OCI-LY1 (cell line): ENCODE results near the gene FGF22.
"Not testable (repeated sequence)": the region's sequence is repeated elsewhere in the genome, so short reads cannot be mapped to it uniquely, and the experiment has no call there.

ENCODE experiments used
- H2AFZ ChIP-seq: fragments of 200-600 bp; sonication (generic), shearing (Covaris generic); 2 replicates; pipeline ENCODE4 v1.6.0; 2014; ENCODE audit warnings: antibody characterized with exemption, mild to moderate bottlenecking, low read length
- H3F3A ChIP-seq: fragments of 200-600 bp; sonication (generic), shearing (Covaris generic); 2 replicates; pipeline ENCODE4 v1.6.0; 2014; ENCODE audit warnings: mild to moderate bottlenecking, antibody characterized with exemption, low read length, moderate library complexity; ENCODE audit not compliant: insufficient read depth
- H3K27ac ChIP-seq: fragments of 200-600 bp; sonication (generic); 2 replicates; pipeline ENCODE4 v1.5.1; 2014; ENCODE audit warnings: low read length, mixed run types, mild to moderate bottlenecking, low read depth; ENCODE audit not compliant: poor library complexity, severe bottlenecking
- H3K27me3 ChIP-seq: fragments of 200-600 bp; sonication (generic); 2 replicates; pipeline ENCODE4 v1.6.0; 2014; ENCODE audit warnings: antibody characterized with exemption, mild to moderate bottlenecking, low read length, moderate library complexity; ENCODE audit not compliant: insufficient read depth
- H3K36me3 ChIP-seq: fragments of 200-600 bp; sonication (generic); 2 replicates; pipeline ENCODE4 v1.6.1; 2014; ENCODE audit warnings: mild to moderate bottlenecking, antibody characterized with exemption, low read length, moderate library complexity, mixed read lengths; ENCODE audit not compliant: insufficient read depth
- H3K4me1 ChIP-seq: fragments of 200-600 bp; sonication (generic); 2 replicates; pipeline ENCODE4 v1.5.1; 2014; ENCODE audit warnings: mild to moderate bottlenecking, low read length, moderate library complexity; ENCODE audit not compliant: insufficient read depth, severe bottlenecking
- H3K4me2 ChIP-seq: fragments of 200-600 bp; sonication (generic), shearing (Covaris generic); 2 replicates; pipeline ENCODE4 v1.6.1; 2014; ENCODE audit warnings: low read length
- H3K4me3 ChIP-seq: fragments of 200-600 bp; sonication (generic); 2 replicates; pipeline ENCODE4 v1.5.1; 2014; ENCODE audit warnings: low read length, low read depth, mild to moderate bottlenecking, mixed read lengths; ENCODE audit not compliant: poor library complexity, severe bottlenecking
- H3K79me2 ChIP-seq: fragments of 200-600 bp; shearing (Covaris generic); 2 replicates; pipeline ENCODE4 v1.6.1; 2016; ENCODE audit warnings: mixed run types, low read length, mixed read lengths; ENCODE audit not compliant: insufficient read depth
- H3K9ac ChIP-seq: fragments of 200-600 bp; sonication (generic), shearing (Covaris generic); 2 replicates; pipeline ENCODE4 v1.6.1; 2014; ENCODE audit warnings: mild to moderate bottlenecking, low read length, mixed read lengths
- H3K9me2 ChIP-seq: fragments of 200-600 bp; sonication (generic), shearing (Covaris generic); 2 replicates; pipeline ENCODE4 v1.6.1; 2014; ENCODE audit warnings: low read depth, mild to moderate bottlenecking, low read length, mixed read lengths
- H3K9me3 ChIP-seq: fragments of 200-600 bp; shearing (Covaris generic); 2 replicates; pipeline ENCODE4 v1.6.1; 2014; ENCODE audit warnings: low read length, mixed read lengths
- H4K20me1 ChIP-seq: fragments of 200-600 bp; sonication (generic), shearing (Covaris generic); 2 replicates; pipeline ENCODE4 v1.6.0; 2016; ENCODE audit warnings: mild to moderate bottlenecking, low read length; ENCODE audit not compliant: insufficient read depth
- EZH2 ChIP-seq: fragments of 200-600 bp; sonication (generic), shearing (Covaris generic); IDR thresholded peaks from 2 replicates; pipeline ENCODE4 v1.8.0; 2017; ENCODE audit warnings: borderline replicate concordance, mixed run types, mild to moderate bottlenecking, antibody characterized with exemption, low read length, moderate library complexity, mixed read lengths
- TF ChIP-seq, protein P1 (sequence below): fragments of 200-600 bp; sonication (generic), shearing (Covaris generic); IDR thresholded peaks from 2 replicates; pipeline ENCODE4 v1.5.1; 2017; ENCODE audit warnings: mild to moderate bottlenecking, antibody characterized with exemption, low read length, moderate library complexity, mixed read lengths

Gene FGF22

DNA sequence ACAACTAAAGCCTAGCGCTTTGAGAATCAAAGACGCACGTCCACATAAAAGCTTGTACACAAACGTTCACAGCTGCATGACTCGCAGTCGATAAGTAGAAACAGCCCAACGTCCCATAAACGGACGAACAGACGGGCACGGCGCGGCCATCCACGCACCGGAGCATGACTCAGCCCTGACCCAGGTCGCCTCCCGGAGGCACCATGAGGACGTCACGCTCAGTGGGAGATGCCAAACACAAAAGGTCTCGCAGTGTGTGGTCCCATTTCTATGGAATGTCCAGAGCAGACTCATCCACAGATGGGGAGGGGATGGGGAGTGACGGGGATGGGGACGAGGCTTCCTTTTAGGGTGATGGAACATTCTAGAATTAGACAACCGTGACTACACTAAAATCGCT is 15.7 kb upstream of the FGF22 start:
- Histone ChIP-seq H3F3A (no peaks in the 10 kb centered on the region), H3K36me3 (peaks cover 73% of the 10 kb centered on the region), H3K4me2 (no peak overlapping the region), H3K27ac (no peak overlapping the region), H3K4me3 (no peak overlapping the region), H3K27me3 (no peaks in the 10 kb centered on the region), H3K4me1 (no peaks in the 10 kb centered on the region), H3K9ac (no peak overlapping the region), H3K9me3 (no peaks in the 10 kb centered on the region), H2AFZ (no peak overlapping the region), H4K20me1 (no peaks in the 10 kb centered on the region), H3K9me2 (no peaks in the 10 kb centered on the region), H3K79me2 (no peaks in the 10 kb centered on the region)
- TF ChIP-seq, protein P1, sequence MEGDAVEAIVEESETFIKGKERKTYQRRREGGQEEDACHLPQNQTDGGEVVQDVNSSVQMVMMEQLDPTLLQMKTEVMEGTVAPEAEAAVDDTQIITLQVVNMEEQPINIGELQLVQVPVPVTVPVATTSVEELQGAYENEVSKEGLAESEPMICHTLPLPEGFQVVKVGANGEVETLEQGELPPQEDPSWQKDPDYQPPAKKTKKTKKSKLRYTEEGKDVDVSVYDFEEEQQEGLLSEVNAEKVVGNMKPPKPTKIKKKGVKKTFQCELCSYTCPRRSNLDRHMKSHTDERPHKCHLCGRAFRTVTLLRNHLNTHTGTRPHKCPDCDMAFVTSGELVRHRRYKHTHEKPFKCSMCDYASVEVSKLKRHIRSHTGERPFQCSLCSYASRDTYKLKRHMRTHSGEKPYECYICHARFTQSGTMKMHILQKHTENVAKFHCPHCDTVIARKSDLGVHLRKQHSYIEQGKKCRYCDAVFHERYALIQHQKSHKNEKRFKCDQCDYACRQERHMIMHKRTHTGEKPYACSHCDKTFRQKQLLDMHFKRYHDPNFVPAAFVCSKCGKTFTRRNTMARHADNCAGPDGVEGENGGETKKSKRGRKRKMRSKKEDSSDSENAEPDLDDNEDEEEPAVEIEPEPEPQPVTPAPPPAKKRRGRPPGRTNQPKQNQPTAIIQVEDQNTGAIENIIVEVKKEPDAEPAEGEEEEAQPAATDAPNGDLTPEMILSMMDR, result no peak
- no peak for TF ChIP-seq EZH2

DNA sequence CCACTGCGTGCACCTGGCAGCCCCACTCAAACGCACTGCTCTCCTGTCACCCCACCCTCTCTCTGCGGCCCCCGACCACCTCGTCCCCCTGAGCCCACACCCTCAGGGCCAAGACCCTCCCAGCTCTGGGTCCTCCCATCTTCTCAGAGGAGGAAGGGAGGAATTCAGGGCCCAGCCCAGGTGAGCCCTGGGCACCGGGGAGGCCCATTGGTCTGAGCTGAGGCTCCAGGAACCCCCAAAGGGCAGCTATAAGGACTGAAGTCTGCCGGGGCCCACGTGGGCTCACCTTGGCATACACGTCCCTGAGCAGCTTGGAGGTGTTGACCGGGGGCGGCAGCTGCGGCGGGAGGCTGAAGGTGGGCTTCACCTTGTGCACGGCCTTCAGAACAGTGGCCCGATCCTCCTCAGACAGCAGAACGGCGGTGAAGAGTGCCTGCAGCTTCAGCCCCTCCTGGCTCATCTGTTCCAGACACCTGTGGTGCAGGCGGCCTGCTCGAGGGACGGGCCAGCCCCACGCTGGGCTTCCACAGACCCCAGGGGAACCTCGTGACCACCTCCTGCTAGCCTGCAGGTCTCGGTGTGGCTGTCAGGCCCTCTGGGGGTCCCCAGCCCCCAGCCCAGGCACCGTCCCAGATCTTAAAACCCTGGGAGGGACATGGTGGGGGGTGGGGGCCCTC is 15.1 kb upstream of the FGF22 start:
- H3K27ac ChIP-seq, result no peak overlapping the region
- H4K20me1 ChIP-seq, result no peaks in the 10 kb centered on the region
- H3K4me2 ChIP-seq, result no peak overlapping the region
- no peak overlapping the region for H2AFZ ChIP-seq
- peaks cover 73% of the 10 kb centered on the region for H3K36me3 ChIP-seq
- no peak overlapping the region for H3K4me3 ChIP-seq
- no peaks in the 10 kb centered on the region for H3K4me1 ChIP-seq
- no peaks in the 10 kb centered on the region for H3F3A ChIP-seq
- H3K9ac ChIP-seq, result no peak overlapping the region
- TF ChIP-seq EZH2, result no peak
- TF ChIP-seq, protein P1, result no peak
- H3K27me3 ChIP-seq, result no peaks in the 10 kb centered on the region
- no peaks in the 10 kb centered on the region for H3K79me2 ChIP-seq
- no peaks in the 10 kb centered on the region for H3K9me2 ChIP-seq
- H3K9me3 ChIP-seq, result no peaks in the 10 kb centered on the region

DNA sequence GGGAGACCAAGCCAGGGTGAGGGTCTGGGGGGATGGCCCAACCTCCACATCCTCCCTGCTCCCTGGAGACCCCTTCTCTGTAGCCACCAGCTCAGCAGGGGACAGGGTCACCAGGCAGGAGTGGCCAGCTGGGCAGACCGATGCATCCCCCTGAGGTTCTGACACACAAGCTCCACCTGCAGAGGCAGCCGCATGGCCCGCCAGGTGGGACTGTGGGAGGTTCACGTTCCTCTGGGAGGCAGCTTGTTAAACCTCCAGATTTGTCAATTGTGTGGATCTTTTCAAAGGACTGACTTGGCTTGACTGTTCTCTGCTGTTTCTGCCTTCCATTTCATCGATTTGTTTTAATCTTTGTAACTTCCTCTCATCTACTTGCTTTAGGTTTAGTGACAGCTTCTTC is 14.4 kb upstream of the FGF22 start:
- Histone ChIP-seq H3K9me2 (no peaks in the 10 kb centered on the region), H3K79me2 (no peaks in the 10 kb centered on the region), H3K4me1 (no peaks in the 10 kb centered on the region), H3K27ac (no peak overlapping the region), H3F3A (no peaks in the 10 kb centered on the region), H3K4me3 (no peak overlapping the region), H4K20me1 (no peaks in the 10 kb centered on the region), H3K9ac (no peak overlapping the region), H3K36me3 (peaks cover 73% of the 10 kb centered on the region), H3K4me2 (no peak overlapping the region), H3K27me3 (no peaks in the 10 kb centered on the region), H3K9me3 (no peaks in the 10 kb centered on the region), H2AFZ (no peak overlapping the region)
- TF ChIP-seq, protein P1, result no peak
- no peak for TF ChIP-seq EZH2

DNA sequence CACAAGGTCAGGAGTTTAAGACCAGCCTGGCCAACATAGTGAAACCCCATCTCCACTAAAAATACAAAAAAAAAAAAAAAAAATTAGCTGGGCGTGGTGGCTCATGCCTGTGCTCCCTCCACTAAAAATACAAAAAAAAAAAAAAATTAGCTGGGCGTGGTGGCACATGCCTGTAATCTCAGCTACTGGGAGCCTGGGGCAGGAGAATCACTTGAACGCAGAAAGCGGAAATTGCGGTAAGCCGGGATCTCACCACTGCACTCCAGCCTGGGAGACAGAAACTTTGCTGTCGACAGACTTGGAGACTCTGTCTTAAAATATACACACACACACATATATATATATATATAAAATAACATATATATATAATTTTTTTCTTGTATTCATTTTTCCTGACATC is 13.1 kb upstream of the FGF22 start:
- not testable (repeated sequence) for H3K4me1 ChIP-seq, H3K27ac ChIP-seq
- H3K36me3 ChIP-seq, result peaks cover 77% of the 10 kb centered on the region

More for the DNA sequence above, 13.1 kb upstream of the FGF22 start:
- H3K4me3 ChIP-seq, H3K9me3 ChIP-seq, H3F3A ChIP-seq, H2AFZ ChIP-seq, H3K4me2 ChIP-seq, H3K9me2 ChIP-seq, H3K9ac ChIP-seq, H3K79me2 ChIP-seq, H3K27me3 ChIP-seq, H4K20me1 ChIP-seq: not testable (repeated sequence)
